NCI-H187 treated with DMSO at 0.1 percent for 48 hours (cell line): ENCODE measurements around the gene PDIA5.
A peak's percentile ranks its signal among the peaks of the same experiment; 100 is the strongest.

Experiments
- DNase-seq: peaks from one replicate; lab custom pipeline; 2025; lab: John Stamatoyannopoulos, UW

PDIA5 gene

GRCh38 chr3:123169492-123169929 lies 102.7 kb downstream of the PDIA5 start:
- no peak for DNase-seq

GRCh38 chr3:123169930-123170329 lies 103.1 kb downstream of the PDIA5 start:
- no peak for DNase-seq

DNA sequence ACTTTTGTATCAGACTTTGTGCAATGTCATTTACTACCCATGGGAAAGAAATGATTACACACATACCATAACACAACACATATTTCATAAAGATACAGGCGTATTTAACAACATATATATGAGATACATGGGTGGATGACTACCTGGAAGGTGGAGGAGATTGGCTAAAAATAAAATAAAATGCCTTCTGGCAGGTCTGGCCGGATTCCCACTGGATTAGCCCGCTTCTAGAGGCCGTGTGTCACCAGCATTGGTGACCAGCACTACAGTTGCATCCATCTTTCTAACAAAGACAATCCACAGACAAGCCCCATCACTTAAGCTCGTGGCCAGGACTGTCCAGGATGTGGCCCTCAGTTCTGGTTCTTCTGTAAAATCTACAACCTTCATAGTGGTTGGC lies 114.0 kb downstream of the PDIA5 start:
- DNase-seq, result no peak

DNA sequence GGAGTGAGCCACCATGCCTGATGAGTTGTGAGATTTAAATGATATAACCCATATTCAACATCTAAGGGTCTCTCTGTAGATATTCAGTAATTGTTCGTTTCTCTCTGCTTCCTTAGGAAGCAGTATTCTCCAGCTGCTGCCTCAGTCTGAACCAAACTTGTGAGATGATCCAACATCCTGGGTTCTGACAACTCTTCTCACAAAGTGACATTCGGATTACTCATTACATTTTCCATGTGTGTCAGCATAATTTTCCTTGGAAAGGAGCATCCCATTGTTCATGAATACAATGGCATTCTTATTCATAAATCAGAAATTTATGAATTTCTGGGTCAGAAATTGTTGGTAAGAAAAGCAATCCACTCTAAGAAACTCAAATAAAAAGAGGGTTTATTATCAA lies 119.9 kb downstream of the PDIA5 start:
- no peak for DNase-seq

DNA sequence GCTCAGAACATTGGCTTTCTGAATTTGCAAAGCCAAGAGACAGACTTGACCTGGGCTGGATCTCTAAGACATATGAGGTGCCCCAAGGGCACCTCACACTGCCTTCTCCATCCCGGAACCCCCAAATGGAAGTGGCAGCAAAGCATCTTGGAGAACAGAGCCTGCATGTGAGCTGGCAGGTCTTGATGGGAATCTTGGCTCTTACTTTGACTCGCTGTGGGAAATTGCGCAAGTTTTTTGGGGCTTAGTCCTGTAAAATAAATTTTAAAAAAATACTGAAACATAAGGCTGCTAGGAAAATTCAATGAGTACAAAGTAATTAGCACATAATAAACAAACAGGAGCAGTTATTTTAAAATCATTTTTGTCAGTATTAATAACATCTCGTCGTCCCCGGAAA lies 121.2 kb downstream of the PDIA5 start:
- DNase-seq, result no peak

- no peak for DNase-seq
Measured at GRCh38 chr3:123193448-123194101, 126.8 kb downstream of the PDIA5 start.

DNA sequence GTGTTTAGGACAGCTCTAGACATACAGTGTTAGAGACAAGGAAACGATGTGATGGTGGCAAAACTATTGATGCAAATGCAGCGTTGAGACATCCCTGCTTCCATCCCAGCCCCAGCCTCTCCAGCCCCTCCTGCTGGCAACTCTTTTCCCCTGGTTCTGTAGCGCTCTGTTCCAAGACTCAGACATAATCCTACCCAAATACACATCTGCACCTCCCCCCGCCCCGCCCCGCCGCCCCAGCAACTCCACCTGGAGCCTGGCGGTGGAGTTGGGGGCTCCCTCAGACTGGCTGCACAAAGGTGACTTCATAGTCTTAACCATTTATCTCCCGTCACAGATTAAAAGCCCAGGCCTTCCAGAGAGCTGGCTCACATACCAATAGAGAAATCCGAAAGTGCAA lies 127.7 kb downstream of the PDIA5 start:
- DNase-seq, result no peak

GRCh38 chr3:123198372-123198771 lies 131.5 kb downstream of the PDIA5 start:
- no peak for DNase-seq

DNA sequence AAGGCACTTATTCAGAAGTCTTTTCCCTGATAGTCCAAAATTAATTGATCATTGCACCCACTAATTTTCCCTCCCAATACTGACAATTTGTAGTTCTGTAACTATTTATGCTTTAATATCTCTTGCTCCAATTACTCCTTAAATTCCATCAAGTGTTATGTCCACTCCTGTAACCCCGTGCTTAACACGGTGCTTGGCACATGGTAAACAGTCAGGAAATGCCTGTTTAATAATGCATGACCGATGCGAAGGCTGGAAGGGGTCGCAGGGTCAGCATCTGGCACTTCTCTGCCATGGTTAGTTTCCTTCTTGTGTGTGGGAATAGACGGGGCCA lies 134.4 kb downstream of the PDIA5 start:
- no peak for DNase-seq

GRCh38 chr3:123201557-123202427 lies 135.0 kb downstream of the PDIA5 start, which contains the start of gene SEC22A:
SEC22A (plus strand) TSS chr3:123201943; CDS start chr3:123209218, 7,275 bp downstream.
- DNase-seq, result peak; percentile 84

DNA sequence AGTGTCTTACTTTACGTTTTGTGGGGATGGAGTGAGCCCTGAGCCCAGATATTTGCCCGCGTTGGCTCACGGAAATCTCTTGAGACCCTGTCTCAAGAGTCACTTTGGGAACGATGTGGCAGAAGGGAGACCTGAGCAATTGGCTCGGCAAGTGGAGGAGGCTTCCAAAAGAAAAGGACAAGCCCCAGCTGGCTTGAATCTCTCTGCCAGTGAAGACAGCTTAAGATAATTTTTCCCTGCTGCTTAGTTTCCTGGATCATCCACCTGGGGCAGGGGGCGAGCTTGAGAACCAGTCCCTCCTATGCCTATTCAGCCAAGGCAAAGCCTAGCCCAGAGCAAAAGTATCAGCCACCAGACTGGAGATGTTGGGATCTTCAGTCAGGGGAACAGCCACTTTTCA lies 135.6 kb downstream of the PDIA5 start:
- DNase-seq, result no peak
